Measurements from ENCODE around the gene AMBP. TPM values are rescaled to one million over a fixed set of nuclear protein-coding genes. Genes with fewer than 3 reads are reported as not detected.

Gene AMBP
- total and polyA plus RNA-seq, 2 of the 13 experiments (the other 11 are each of a cell fraction or from before 2014, with no cell fraction given) = 1,510 to 2,580 TPM

- TF ChIP-seq GLMP (CRISPR knock-in tag; IDR thresholded peaks at IDR 0.05; ENCODE audit: borderline replicate concordance) (no peak), EED (CRISPR knock-in tag; IDR thresholded peaks at IDR 0.05) (no peak; the same call in 1 of the 2 replicates), SIN3A (IDR thresholded peaks at IDR 0.05; ENCODE audit: borderline replicate concordance, low read depth, low read length) (peak; percentile 39; the same call in 1 of the 2 replicates), TERF1 (CRISPR knock-in tag; IDR thresholded peaks at IDR 0.05) (no peak), ZNF205 (CRISPR knock-in tag; IDR thresholded peaks at IDR 0.05) (no peak), ZNF224 (CRISPR knock-in tag; IDR thresholded peaks at IDR 0.05) (no peak), NKX3-1 (CRISPR knock-in tag; IDR thresholded peaks at IDR 0.05) (no peak), FIP1L1 (IDR thresholded peaks at IDR 0.05; ENCODE audit: borderline replicate concordance, insufficient read depth, low read depth, low read length) (no peak), HMG20A (CRISPR knock-in tag; IDR thresholded peaks at IDR 0.05; ENCODE audit: borderline replicate concordance) (0 out of 2 replicates have a peak, but pooled peaks have one; percentile 17), ZNF343 (CRISPR knock-in tag; IDR thresholded peaks at IDR 0.05) (no peak), TARDBP (CRISPR knock-in tag; IDR thresholded peaks at IDR 0.05) (no peak), GATA4 (IDR thresholded peaks at IDR 0.05; ENCODE audit: borderline replicate concordance, low read depth) (no peak), RFXAP (CRISPR knock-in tag; IDR thresholded peaks at IDR 0.05; ENCODE audit: borderline replicate concordance) (no peak), ZNF33A (CRISPR knock-in tag; IDR thresholded peaks at IDR 0.05; ENCODE audit: borderline replicate concordance) (no peak), ZNF24 (IDR thresholded peaks at IDR 0.05) (no peak), DMTF1 (CRISPR knock-in tag; IDR thresholded peaks at IDR 0.05) (no peak), TMF1 (CRISPR knock-in tag; IDR thresholded peaks at IDR 0.05; ENCODE audit: low read depth) (no peak), ZNF367 (CRISPR knock-in tag; IDR thresholded peaks at IDR 0.05; ENCODE audit: borderline replicate concordance) (no peak), ZNF891 (CRISPR knock-in tag; IDR thresholded peaks at IDR 0.05) (no peak), CREM (IDR thresholded peaks at IDR 0.05) (peak; percentile 44; the same call in 1 of the 2 replicates), CREM (CRISPR knock-in tag; IDR thresholded peaks at IDR 0.05) (no peak), SAP130 (CRISPR knock-in tag; IDR thresholded peaks at IDR 0.05; ENCODE audit: low read depth) (peak; percentile 69), ZBTB7B (CRISPR knock-in tag; IDR thresholded peaks at IDR 0.05) (peak; percentile 49; the same call in 1 of the 2 replicates), ZNF709 (CRISPR knock-in tag; IDR thresholded peaks at IDR 0.05) (peak; percentile 42; the same call in 1 of the 2 replicates), ZNF710 (CRISPR knock-in tag; IDR thresholded peaks at IDR 0.05; ENCODE audit: borderline replicate concordance) (peak; percentile 55; the same call in 1 of the 2 replicates)
These were observed 21.0 kb upstream of the AMBP start, which contains the start of gene KIF12 (continued) for GRCh38 chr9:114098936-114099668.
